ENCODE results near the gene SSR3. TPM values are rescaled to one million over a fixed set of nuclear protein-coding genes. Genes with fewer than 3 reads are reported as not detected.

Gene SSR3
- total RNA-seq, 6 experiments from 2014 or later, result 622 to 815 (median 721) TPM

- H3K4me1 Mint-ChIP-seq (ENCODE audit: low read depth), result peaks cover 22% of the 10 kb centered on the region
- no peaks in the 10 kb centered on the region; the same call in 1 of the 2 replicates for H3K27me3 Mint-ChIP-seq (ENCODE audit: insufficient read depth)
- no peak overlapping the region for H3K4me3 Mint-ChIP-seq
- DNase-seq, result no peak
- no peaks in the 10 kb centered on the region for H3K9me3 Mint-ChIP-seq
- H3K36me3 Mint-ChIP-seq (ENCODE audit: low read depth), result peaks cover 11% of the 10 kb centered on the region
- H3K27ac Mint-ChIP-seq, result no peak overlapping the region
- no peak for TF ChIP-seq CTCF (IDR thresholded peaks at IDR 0.05)
Measured at GRCh38 chr3:156558389-156558788, 3.5 kb upstream of the SSR3 start.

GRCh38 chr3:156554515-156554841 lies 439 bp downstream of the SSR3 start:
- TF ChIP-seq CTCF (IDR thresholded peaks at IDR 0.05), result no peak
- Mint-ChIP-seq H3K4me1 (ENCODE audit: low read depth) (peaks cover 58% of the 10 kb centered on the region), H3K9me3 (no peaks in the 10 kb centered on the region), H3K27me3 (ENCODE audit: insufficient read depth) (no peaks in the 10 kb centered on the region; the same call in 1 of the 2 replicates), H3K27ac (peak overlapping the region; percentile 97), H3K36me3 (ENCODE audit: low read depth) (peaks cover 50% of the 10 kb centered on the region), H3K4me3 (peak overlapping the region; percentile 95)
- DNase-seq, result no peak

GRCh38 chr3:156553705-156554356 lies 1.1 kb downstream of the SSR3 start:
- H3K36me3 Mint-ChIP-seq (ENCODE audit: low read depth), result peaks cover 57% of the 10 kb centered on the region
- TF ChIP-seq CTCF (IDR thresholded peaks at IDR 0.05), result no peak
- peaks cover 65% of the 10 kb centered on the region for H3K4me1 Mint-ChIP-seq (ENCODE audit: low read depth)
- H3K4me3 Mint-ChIP-seq, result peak overlapping the region; percentile 95
- H3K27ac Mint-ChIP-seq, result peak overlapping the region; percentile 97
- H3K9me3 Mint-ChIP-seq, result no peaks in the 10 kb centered on the region
- H3K27me3 Mint-ChIP-seq (ENCODE audit: insufficient read depth), result no peaks in the 10 kb centered on the region; the same call in 1 of the 2 replicates
- peak; percentile 76 for DNase-seq

- Mint-ChIP-seq H3K27ac (peak overlapping the region; percentile 97), H3K4me1 (ENCODE audit: low read depth) (peaks cover 67% of the 10 kb centered on the region), H3K4me3 (peak overlapping the region; percentile 95), H3K9me3 (no peaks in the 10 kb centered on the region), H3K36me3 (ENCODE audit: low read depth) (peaks cover 65% of the 10 kb centered on the region), H3K27me3 (ENCODE audit: insufficient read depth) (no peaks in the 10 kb centered on the region; the same call in 1 of the 2 replicates)
- no peak for DNase-seq
- no peak for TF ChIP-seq CTCF (IDR thresholded peaks at IDR 0.05)
Measured at GRCh38 chr3:156552973-156553372, 1.9 kb downstream of the SSR3 start.

GRCh38 chr3:156551746-156552145 lies 3.2 kb downstream of the SSR3 start:
- H3K27me3 Mint-ChIP-seq (ENCODE audit: insufficient read depth), result no peaks in the 10 kb centered on the region; the same call in 1 of the 2 replicates
- peaks cover 79% of the 10 kb centered on the region for H3K4me1 Mint-ChIP-seq (ENCODE audit: low read depth)
- H3K4me3 Mint-ChIP-seq, result peak overlapping the region; percentile 95
- no peak for TF ChIP-seq CTCF (IDR thresholded peaks at IDR 0.05)
- no peaks in the 10 kb centered on the region for H3K9me3 Mint-ChIP-seq
- DNase-seq, result peak; percentile 80
- peak overlapping the region; percentile 97 for H3K27ac Mint-ChIP-seq
- peaks cover 78% of the 10 kb centered on the region for H3K36me3 Mint-ChIP-seq (ENCODE audit: low read depth)
